SKM-1 (cell line): ENCODE measurements around the gene CDT1.
"Not testable (repeated sequence)": the region's sequence is repeated elsewhere in the genome, so short reads cannot be mapped to it uniquely, and the experiment has no call there.

ENCODE experiments used
- DNase-seq: peaks from one replicate; lab custom pipeline; 2025; ENCODE audit not compliant: unreplicated experiment; lab: John Stamatoyannopoulos, UW

The CDT1 gene

GRCh38 chr16:88768071-88768783 is 35.4 kb upstream of the CDT1 start:
- DNase-seq, result no peak

DNA sequence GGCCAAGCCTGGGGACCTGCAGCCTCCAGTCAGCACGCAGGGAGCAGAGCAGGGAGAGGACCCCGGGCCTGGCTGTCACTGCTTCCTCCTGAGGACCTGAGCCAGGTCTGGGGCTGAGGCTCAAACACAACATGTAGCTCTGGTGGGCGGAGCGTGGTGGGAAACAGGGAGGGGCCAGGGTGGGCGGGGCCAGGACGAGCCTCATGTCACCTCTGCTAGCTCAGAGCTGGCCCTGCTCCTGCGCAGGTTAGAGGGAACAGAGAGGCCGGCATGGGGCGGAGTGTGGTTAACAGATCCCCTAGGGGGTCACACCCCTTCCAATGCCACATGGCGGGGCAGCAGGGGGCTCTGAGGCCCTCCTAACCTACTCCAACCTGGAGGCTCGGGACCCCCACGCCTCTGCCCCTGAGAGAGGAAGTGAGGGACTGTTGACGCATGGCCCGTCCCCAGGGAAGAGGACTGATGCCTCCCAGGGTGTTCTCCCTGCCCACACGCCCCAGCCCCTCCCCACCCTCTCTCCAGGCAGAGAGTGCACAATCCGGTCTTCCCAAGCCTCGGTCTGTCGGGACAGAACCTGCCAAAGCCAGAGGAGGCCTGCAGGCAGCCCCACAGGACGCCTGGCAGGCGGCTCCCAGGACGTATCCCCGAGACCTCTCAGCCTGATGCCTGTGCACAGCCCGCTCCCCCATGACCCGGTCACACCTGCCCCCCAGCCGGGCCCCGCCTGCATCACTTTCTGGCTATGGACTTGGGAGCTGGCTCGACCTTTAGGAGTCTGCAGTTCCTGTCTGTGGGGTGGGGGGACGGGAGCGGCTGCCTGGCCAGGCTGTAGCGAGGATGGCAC is 33.8 kb upstream of the CDT1 start:
- no peak for DNase-seq

- DNase-seq, result no peak
Measured at GRCh38 chr16:88770461-88771293, 32.9 kb upstream of the CDT1 start.

GRCh38 chr16:88771294-88771772 is 32.3 kb upstream of the CDT1 start:
- DNase-seq, result no peak

- not testable (repeated sequence) for DNase-seq
Measured at GRCh38 chr16:88771781-88772180, 31.8 kb upstream of the CDT1 start.

DNA sequence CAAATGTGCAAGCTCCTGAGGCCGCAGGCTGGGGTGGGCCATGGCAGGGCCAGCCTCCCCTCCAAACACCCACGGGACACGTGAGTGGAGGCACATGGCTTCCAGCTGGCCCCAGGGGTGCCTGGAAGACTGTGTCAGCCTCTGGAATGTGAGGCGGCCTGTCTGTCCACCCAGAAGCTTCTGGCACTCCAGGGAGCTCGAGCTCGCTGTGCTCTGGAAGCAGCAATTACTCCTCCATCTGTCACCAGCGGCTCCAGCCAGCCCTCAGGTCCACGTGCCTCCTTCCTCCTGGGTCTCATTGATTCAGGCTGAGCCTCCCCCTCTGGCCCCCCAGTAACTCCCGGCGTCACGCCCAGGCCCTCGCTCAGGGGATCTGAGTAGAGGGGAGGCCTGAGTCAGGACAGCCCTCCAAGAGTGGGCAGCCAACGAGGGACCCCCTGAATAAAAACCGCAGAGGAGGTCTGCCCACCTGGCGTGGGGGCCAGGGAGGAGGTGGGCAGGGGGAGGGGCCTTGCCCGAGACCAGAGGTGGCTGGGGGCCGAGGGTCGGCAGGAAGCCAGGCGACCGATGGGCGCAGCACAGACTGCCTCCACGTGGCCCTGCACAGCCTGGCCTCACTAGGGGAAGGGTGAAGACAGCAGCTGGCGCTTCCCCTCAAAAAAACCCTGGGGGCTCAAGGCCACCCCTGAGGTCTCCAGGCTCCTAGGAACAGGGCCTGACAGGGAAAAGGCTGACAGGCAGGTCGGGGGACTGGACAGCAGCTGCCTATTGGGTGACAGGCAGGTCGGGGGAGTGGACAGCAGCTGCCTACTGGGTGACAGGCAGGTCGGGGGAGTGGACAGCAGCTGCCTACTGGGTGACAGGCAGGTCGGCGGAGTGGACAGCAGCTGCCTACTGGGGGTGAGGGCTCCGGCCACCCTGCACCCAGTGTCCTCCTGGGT is 30.4 kb upstream of the CDT1 start:
- no peak for DNase-seq

GRCh38 chr16:88773812-88774291 is 29.7 kb upstream of the CDT1 start:
- DNase-seq, result no peak

- no peak for DNase-seq
Measured at GRCh38 chr16:88774544-88775393, 28.8 kb upstream of the CDT1 start.

GRCh38 chr16:88775825-88776224 is 27.8 kb upstream of the CDT1 start:
- DNase-seq, result no peak

DNA sequence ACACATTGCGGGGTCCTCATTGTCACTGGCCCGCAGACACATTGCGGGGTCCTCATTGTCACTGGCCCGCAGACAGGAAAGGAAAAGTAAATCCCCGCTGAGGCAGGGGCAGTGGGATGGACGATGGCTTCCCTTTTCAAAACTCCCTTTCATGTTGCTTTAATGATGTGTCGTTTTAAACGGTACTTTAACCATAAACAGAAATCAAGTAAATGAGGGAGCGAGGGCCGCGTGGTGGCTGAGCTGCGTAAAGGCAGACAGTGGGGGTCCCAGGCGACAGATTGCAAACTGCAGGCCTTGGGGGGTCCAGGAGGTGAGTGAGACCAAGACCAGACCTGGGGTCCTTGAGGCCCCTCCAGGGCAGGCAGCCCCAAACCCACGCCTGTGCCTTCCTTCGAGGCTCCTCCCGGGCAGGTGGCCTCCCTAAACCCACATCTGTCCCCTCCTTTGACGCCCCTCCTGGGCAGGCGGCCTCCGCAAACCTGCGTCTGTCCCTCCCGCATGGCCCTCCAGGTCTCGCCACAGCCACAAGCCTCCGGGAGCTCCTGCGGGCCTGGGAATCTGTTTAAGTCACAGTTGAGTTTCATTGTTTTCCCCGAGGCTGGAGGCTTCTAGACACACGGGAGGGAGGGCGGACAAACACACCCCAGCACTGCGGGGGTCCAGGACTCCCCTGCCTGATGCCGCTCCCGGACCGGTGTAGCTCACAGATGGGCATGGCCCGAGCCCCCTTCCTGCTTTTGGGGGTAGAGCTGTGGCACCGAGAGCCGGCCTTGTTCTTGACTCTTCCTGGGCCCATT is 25.9 kb upstream of the CDT1 start:
- no peak for DNase-seq

DNA sequence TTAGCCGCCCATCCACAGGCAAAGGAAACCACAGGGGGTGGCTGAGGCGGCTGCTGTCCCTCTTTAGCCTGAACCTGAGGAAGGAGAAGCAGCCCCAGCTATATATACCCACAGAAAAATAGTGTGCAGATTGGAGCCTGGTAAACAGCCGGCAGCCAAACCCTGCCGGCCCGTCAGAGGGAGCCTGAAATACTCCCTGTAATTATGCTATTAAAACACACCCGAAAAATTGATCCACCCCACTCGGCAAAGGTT is 25.4 kb upstream of the CDT1 start:
- DNase-seq, result no peak

- DNase-seq, result no peak
Measured at GRCh38 chr16:88778541-88779065, 25.0 kb upstream of the CDT1 start.

GRCh38 chr16:88779406-88780141 is 24.0 kb upstream of the CDT1 start:
- no peak for DNase-seq

DNA sequence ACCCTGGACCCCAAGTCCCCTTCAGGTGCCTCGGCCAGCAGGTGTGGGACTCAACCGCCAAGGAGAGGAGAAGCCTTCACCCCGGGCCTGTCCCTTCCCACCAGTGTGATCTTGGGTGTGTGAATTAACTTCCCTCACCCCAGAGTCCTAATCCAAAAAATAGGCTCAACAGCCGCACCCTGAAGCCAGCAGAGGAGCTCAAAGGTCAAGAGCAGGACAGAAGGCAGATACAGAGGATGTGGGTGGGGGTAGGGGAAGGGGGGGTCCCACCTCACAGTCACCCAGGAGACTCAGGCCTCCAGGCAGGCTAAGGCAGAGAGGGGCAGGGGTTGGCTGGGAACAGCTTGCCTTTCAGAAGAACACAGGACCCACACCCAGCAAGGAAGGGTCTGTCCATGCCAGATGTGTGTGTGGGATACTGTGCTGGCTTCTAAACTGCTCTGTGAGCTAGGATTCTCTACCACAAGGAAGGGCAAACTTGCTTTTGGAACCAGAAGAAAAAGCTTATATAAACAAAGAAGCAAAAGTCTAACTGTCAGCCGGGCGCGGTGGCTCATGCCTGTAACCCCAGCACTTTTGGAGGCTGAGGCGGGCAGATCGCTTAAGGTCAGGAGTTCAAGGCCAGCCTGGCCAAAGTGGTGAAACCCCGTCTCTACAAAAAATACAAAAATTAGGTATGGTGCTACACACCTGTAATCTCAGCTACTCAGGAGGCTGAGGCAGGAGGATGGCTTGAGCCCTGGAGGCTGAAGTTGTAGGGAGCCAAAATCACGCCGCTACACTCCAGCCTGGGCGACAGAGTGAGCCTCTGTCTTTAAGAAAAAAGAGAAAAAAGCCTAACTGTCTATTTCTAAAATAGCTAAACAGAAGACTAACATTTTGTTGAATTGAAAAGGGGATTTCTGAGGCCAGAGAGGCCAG is 23.2 kb upstream of the CDT1 start:
- DNase-seq, result no peak

- no peak for DNase-seq
Measured at GRCh38 chr16:88781140-88782077, 22.2 kb upstream of the CDT1 start.
